ENCODE measurements around the gene NCOA7. TPM values are rescaled to one million over a fixed set of nuclear protein-coding genes. Genes with fewer than 3 reads are reported as not detected.

Gene NCOA7
- total RNA-seq, 1 experiment from 2014 or later = 13.8 TPM

DNA sequence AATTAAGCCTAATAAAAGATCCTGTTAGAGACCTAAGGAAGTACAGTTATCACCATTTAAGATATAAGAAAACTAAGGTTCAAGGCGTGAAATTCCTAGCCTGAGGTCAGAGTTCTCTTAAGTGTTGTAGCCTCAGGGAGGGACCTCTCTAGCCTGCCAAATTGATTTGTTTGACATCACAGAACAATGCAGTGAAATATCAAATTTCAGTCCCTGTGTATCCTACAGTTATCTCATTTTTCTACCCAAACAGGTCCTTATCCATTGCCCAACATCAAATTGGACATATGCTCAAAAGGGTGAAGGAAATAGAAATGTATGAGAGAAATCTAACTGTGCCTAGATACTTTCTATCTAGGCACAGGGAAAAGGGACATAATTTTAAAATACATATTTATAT is 63.0 kb downstream of the NCOA7 start:
- Histone ChIP-seq H3K27me3 (ENCODE audit: insufficient read depth, low read length) (no peaks in the 10 kb centered on the region), H4K20me1 (ENCODE audit: insufficient read depth) (no peaks in the 10 kb centered on the region), H3K4me1 (ENCODE audit: control insufficient read depth in 1 of 2, insufficient read depth in 2 of 2, low read length in 2 of 2) (no peaks in the 10 kb centered on the region), H3K9me3 (ENCODE audit: control insufficient read depth in 1 of 2, insufficient read depth in 1 of 2, low read depth in 1 of 2, low read length in 2 of 2) (no peaks in the 10 kb centered on the region), H3K4me3 (replicated peaks in 1 of 2; ENCODE audit: low read depth in 1 of 2, low read length in 2 of 2) (no peak overlapping the region), H3K4me2 (ENCODE audit: low read length) (no peak overlapping the region), H3K36me3 (ENCODE audit: control insufficient read depth in 1 of 2, insufficient read depth in 2 of 2, low read length in 2 of 2) (no peaks in the 10 kb centered on the region), H3K9me2 (ENCODE audit: insufficient read depth) (no peaks in the 10 kb centered on the region), H2AFZ (ENCODE audit: low read depth, low read length, poor library complexity, severe bottlenecking) (no peak overlapping the region), H3K9ac (ENCODE audit: low read length) (no peak overlapping the region), H3K27ac (ENCODE audit: low read depth, low read length) (no peak overlapping the region), H3K79me2 (ENCODE audit: insufficient read depth, low read length) (no peaks in the 10 kb centered on the region)
- ATAC-seq = no peak
- BruUV-seq (replicated peaks) = no TSS peak
- TF ChIP-seq JUND (IDR thresholded peaks at IDR 0.05) = no peak
- TF ChIP-seq, protein P1, sequence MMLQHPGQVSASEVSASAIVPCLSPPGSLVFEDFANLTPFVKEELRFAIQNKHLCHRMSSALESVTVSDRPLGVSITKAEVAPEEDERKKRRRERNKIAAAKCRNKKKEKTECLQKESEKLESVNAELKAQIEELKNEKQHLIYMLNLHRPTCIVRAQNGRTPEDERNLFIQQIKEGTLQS (IDR thresholded peaks at IDR 0.05) = no peak
- no peak for TF ChIP-seq SP1 (IDR thresholded peaks at IDR 0.05; ENCODE audit: low read depth)
- no peak for TF ChIP-seq ZNF274 (IDR thresholded peaks at IDR 0.05; ENCODE audit: low read depth, low read length)
- TF ChIP-seq EGR1 (IDR thresholded peaks at IDR 0.05; ENCODE audit: low read depth) = no peak
- no peak for TF ChIP-seq ELF1 (IDR thresholded peaks at IDR 0.05; ENCODE audit: borderline replicate concordance, low read depth)
- TF ChIP-seq YY1 (IDR thresholded peaks at IDR 0.05; ENCODE audit: extremely low read depth, insufficient replicate concordance, low read depth, low read length) = no peak
- TF ChIP-seq EZH2phosphoT487 (IDR thresholded peaks at IDR 0.05; ENCODE audit: borderline replicate concordance) = no peak
- TF ChIP-seq, protein P2, sequence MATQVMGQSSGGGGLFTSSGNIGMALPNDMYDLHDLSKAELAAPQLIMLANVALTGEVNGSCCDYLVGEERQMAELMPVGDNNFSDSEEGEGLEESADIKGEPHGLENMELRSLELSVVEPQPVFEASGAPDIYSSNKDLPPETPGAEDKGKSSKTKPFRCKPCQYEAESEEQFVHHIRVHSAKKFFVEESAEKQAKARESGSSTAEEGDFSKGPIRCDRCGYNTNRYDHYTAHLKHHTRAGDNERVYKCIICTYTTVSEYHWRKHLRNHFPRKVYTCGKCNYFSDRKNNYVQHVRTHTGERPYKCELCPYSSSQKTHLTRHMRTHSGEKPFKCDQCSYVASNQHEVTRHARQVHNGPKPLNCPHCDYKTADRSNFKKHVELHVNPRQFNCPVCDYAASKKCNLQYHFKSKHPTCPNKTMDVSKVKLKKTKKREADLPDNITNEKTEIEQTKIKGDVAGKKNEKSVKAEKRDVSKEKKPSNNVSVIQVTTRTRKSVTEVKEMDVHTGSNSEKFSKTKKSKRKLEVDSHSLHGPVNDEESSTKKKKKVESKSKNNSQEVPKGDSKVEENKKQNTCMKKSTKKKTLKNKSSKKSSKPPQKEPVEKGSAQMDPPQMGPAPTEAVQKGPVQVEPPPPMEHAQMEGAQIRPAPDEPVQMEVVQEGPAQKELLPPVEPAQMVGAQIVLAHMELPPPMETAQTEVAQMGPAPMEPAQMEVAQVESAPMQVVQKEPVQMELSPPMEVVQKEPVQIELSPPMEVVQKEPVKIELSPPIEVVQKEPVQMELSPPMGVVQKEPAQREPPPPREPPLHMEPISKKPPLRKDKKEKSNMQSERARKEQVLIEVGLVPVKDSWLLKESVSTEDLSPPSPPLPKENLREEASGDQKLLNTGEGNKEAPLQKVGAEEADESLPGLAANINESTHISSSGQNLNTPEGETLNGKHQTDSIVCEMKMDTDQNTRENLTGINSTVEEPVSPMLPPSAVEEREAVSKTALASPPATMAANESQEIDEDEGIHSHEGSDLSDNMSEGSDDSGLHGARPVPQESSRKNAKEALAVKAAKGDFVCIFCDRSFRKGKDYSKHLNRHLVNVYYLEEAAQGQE (IDR thresholded peaks at IDR 0.05; ENCODE audit: low read depth) = no peak
- TF ChIP-seq, protein P3, sequence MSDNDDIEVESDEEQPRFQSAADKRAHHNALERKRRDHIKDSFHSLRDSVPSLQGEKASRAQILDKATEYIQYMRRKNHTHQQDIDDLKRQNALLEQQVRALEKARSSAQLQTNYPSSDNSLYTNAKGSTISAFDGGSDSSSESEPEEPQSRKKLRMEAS (IDR thresholded peaks at IDR 0.05) = no peak
- TF ChIP-seq CEBPB (IDR thresholded peaks at IDR 0.05; ENCODE audit: low read depth) = no peak
- no peak for TF ChIP-seq SIN3A (IDR thresholded peaks at IDR 0.05; ENCODE audit: low read depth)
- no peak for TF ChIP-seq POLR2AphosphoS5 (IDR thresholded peaks at IDR 0.05; ENCODE audit: low read depth, low read length)
- TF ChIP-seq EZH2 (IDR thresholded peaks at IDR 0.05) = no peak
- no peak for TF ChIP-seq SRF (IDR thresholded peaks at IDR 0.05; ENCODE audit: low read depth)
- TF ChIP-seq POLR2A (IDR thresholded peaks at IDR 0.05; ENCODE audit: borderline replicate concordance, extremely low read depth, insufficient read depth, insufficient read length) = no peak
- no peak for TF ChIP-seq FOSL1 (IDR thresholded peaks at IDR 0.05; ENCODE audit: low read depth)
- no peak for DNase-seq (ENCODE audit: low read depth, low spot score)
- intact Hi-C loops (cut with micrococcal nuclease) = no loop called here
- POLR2A ChIA-PET = no interaction called here
- CTCF ChIA-PET = no interaction called here
- RAD21 ChIA-PET (ENCODE audit: low non-redundant PET in 1 of 2, low total read pairs in 2 of 2, uncharacterized antibody in 2 of 2, unreplicated experiment in 2 of 2) = no interaction called here
